HG03378 (cell line): ENCODE results near the gene TWF1.
A peak's percentile ranks its signal among the peaks of the same experiment; 100 is the strongest.
"Not testable (repeated sequence)": the region's sequence is repeated elsewhere in the genome, so short reads cannot be mapped to it uniquely, and the experiment has no call there.

Experiments used
- ATAC-seq: cut with Tn5 transposase; IDR thresholded peaks from one replicate; pipeline ENCODE4 v1.9.1; 2021; ENCODE audit warnings: mild to moderate bottlenecking, moderate library complexity; ENCODE audit not compliant: unreplicated experiment

TWF1 gene

DNA sequence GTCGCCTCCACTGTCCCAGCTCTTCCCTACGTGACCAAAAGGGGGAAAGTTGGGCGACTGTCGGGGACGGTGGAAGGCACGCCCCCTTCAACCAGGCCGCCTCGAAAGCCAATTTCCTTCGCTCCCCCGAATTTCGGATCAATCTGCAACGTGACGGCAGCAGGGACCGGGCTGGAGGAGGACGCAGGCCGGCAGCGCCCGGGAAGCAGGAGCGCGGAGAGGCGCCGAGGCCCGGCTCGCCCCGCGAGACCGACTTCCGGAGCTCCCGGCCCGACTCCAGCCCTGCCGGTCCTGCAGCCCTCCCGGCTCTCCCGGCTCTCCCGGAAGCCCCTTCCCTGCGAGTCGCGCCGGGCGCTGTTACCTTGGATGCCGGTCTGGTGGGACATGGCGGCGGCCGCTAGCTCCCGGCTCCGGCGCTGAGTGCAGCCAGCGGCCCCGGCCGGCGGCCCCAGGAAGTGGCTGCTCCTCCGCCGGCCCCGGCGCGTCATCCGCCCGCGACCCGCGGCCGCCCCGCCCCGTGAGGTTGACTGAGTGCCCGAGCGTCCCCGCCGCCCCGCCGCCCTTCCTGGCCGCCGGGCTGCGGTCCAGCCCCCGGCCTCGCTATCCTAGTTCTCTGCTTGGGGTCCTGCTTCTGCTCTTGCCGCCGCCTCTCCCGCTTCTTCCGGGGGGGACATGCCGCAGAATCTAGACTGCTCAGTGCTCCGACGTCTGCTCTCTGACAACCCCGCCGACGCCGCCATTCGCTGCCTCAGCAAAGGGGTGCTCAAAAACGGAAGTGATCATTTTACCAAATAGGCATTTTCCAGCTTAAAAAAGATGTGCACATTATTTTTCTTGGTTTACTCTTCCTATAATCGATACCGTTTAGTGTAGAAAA is at the start of gene TWF1:
Gene TWF1, minus strand, starts transcription at position 458 of the 877 bp plus-strand sequence. Its CDS starts 72 bp downstream, at position 386.
- peak; percentile 79 for ATAC-seq

DNA sequence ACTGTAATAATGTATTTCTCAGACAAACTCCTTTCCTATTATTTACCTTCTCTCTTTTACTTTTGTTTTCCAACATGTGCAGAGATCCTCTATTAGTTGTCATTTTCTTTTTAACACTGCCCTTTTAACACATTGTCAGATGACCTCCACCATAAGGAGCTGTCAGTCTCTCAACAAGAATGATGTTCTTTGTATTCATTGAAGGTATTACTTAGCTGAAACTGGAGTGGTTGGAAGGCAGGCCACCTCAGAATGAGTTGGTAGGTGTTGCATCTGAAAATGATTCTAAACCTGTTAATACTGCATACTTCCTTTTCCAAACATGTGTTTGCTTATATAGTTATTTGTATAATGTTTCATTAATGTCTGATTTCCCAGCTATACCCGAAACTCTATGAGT is 46.6 kb upstream of the TWF1 start:
- ATAC-seq: no peak

DNA sequence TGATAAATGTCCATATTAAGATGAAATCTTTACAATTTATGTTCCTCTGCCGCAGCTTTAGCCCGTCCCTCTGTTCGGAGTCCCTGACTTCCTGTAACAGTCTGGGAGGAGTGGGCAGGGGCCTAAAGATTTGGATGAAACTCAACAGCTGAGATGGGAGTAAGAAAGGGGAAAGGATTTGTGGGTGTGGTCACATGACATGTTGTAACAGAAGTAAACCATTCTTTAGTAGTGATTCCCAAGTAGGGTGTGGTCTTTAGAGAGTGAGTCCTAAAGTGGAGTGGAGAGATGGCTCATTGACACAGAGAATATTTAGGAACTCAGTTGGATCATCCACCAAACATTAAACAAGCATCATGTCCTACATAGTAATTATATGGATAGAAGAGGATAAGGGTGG is 42.7 kb upstream of the TWF1 start:
- no peak for ATAC-seq

DNA sequence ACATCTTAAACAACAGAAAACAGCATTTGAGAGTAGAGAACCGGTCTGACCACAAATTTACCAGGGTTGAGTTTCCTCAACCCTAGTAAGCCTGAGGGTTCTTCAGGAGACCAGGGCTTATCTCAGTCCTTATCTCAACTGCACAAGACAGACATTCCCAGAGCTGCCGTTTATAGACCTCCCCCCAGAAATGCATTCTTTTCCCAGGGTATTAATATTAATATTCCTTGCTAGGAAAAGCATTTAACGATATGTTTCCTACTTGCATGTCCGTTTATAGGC is 42.0 kb upstream of the TWF1 start:
- no peak for ATAC-seq

DNA sequence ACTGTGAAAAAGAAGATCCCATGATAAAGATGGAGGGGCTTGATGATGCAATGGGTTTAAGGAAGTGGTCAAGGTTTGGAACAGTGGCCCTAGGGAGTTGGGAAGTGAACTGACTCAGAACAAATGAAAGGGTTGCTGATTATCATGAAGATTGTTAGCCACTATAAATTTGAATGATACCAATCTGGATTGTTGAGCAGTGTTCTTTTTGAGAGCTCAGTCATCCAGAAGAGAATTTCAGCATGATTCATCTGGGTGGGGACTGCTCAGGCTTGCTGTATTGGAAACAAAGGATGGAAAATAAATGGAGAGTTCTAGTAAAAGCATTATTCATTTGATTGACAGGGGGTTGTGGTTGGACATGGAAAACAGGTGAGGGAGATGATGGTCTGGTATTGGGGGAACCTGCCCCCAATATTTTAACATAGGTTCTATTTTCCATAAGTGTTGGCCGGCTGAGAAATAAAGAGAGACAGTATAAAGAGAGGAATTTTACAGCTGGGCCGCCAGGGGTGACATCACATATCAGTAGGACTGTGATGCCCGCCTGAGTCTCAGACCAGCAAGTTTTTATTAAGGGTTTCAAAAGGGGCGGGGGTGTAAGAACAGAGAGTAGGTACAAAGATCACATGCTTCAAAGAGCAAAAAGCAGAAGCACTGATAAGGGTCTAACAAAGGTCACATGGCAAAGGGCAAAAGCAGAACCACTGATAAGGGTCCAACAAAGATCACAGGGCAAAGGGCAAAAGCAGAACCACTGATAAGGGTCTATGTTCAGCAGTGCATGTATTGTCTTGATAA is 41.5 kb upstream of the TWF1 start:
- ATAC-seq: not testable (repeated sequence)

DNA sequence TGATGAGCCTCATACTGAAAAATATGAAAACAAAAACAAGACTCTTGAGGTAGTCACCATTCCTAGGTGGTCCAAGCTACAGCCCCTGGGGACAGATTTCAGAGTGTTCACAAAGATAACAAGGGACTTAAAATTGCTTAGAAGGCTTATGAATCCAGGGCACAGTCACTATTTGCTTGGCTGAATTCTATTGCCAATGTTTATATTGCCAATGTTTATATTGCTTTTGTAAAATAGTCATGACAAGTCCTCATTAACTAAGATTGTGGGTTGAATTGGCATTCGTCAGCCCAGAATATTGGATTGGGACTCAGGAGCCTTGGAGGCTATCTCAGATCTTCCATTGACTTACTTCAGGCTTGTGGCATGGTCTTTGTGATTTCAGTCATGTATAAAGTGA is 36.1 kb upstream of the TWF1 start:
- ATAC-seq: no peak

DNA sequence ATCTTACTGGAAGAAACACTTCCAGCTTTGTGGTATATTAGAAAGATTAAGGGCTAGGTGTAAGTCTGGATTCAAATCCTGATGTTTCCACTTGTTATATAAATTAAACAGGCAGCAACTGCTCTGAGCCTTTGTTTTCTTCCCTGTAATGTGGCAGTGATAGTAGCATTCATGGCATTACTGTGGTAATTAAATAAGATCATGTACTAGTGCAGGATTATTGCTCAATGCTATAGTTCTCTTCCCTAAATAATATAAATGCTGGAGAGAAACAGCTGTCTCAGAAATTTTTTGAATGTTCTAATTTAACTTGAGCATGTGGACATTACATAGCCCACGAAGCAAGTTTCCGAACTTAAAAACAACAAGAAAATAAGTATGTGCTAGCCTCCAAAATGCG is 35.1 kb upstream of the TWF1 start:
- no peak for ATAC-seq

DNA sequence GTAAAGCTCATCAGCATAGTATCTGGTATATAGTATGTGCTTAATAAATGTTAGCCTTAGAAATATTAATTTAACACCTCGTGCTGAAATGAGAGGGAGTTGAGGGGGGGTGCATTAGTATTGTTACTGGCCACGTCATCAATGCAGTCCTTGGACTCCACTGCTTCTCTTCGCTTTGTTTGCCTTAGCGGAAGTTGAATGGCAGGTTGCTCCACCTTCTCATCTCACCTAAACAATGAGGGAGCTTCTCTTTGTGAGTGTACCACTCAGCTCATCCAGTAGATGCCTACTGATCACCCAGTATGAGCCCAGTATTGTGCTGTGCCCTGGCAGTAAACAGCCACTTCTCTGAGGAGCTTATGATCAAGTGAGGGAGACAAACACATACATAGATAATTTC is 34.2 kb upstream of the TWF1 start:
- ATAC-seq: no peak

DNA sequence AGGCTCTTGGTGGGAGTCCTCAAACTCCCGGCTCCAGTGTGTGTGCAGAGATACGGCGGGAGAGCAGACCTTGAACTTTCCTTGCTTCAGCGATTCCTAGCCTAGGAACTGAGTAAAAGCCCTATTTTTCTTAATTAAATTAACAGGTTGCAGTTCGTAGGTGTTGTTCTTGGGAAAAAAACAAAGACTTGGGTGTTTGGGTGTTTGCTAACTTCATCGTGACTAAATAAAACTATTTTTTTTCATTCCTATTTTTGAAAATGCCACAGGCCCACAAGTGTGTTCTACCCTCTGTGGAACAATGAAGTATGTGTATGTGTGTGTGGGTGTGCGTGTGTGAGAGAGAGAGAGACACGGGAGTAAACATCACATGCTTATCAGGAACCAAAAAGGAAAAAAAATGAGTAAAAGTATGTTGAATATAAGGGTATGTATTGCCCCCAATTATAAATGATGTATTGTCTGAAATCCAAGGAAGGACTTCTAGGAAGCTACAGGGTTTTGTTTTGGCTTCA is 30.4 kb upstream of the TWF1 start:
- peak; percentile 37 for ATAC-seq

DNA sequence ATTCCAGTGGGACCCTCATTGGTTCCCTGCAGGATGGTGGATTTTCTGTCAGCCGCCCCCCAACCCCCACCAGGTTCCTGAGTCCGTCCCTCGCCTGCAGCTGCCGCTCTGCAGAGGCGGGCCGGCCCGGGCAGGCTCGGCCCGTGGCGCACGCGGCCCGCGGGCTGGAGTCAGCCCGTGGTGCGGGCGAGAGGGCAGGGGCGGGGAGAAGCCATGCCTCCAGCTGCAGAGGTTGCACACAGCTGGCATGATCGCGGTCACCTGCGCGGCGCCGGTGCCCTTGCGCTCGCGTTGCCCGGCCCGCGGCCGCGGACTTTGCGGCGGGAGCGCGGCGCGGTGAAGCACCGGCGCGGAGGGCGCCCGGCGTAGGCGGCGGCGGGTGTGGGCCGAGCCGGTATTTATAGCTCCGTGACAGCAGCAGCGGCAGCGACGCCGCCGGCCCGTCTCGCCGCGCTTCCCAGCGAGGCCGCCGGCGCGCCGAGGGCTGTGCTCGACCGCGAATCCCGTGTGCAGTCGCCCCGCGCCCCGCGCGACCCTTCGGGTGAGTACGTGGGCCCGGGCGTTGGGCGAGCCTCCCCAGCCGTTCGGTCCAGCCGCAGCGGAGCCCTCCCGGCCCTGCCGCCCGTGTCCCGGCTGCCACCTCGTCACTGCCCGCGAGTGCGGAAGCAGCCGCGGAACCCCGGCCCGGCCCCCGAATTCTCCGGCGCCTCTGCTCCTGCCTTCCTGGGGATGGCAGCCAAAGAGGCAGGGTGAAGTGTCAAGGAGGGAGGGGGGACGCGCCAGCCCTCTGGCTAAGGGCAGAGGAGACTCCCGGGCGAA is 29.7 kb upstream of the TWF1 start, which contains the start of gene TMEM117:
Gene TMEM117, plus strand, starts transcription at position 426 of the 819 bp plus-strand sequence.
- peak; percentile 65 for ATAC-seq

DNA sequence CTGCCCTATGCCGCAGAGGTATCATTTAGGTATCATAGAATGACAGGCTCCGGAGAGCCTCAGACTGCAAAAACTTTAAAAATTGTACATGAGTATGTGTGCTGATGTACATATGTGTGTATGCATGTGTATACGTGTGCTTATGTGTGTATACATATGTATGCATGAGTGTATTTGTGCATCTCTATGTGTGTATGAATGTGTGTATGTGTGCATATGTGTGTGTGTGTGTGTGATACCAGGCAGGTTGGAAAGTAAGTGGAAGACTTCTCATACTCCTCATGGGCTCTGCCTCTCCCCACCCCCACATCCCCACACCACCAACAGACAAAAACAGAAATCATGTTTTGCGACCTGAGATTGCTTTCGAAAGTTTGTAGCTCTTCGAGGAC is 29.1 kb upstream of the TWF1 start:
- peak; percentile 2 for ATAC-seq

DNA sequence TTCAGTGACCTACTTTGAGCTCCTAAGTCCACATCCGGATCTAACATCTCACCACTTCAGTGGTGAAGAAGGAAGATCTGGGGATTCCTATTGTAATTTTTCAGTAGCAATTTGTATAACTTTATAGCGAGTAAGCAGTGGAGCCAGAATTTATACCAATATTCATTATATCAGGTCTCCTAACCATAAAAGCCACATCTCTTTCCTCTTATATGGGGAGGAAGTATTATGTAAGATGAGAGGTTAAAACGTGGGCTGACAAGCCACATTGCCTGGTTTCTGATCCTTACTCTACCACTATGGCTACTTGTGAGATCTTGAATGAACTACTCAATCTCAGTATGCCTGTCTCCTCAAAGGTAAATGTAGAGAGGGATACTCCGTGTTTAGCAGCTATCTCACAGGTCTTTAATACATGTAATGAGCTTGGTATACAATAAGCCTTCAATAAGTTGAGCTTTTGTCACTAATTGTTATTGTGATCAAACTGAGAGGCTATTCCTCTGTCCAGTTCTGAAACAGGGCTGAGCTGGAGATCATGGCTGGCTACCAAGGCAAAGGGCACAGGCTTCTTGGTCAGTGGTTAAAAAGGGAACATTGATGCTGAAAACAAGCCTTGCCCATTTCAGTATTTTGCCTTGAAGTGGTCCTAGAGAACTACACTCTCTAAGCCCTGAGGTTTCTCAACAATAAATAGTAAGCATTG is 26.5 kb upstream of the TWF1 start:
- peak; percentile 32 for ATAC-seq

DNA sequence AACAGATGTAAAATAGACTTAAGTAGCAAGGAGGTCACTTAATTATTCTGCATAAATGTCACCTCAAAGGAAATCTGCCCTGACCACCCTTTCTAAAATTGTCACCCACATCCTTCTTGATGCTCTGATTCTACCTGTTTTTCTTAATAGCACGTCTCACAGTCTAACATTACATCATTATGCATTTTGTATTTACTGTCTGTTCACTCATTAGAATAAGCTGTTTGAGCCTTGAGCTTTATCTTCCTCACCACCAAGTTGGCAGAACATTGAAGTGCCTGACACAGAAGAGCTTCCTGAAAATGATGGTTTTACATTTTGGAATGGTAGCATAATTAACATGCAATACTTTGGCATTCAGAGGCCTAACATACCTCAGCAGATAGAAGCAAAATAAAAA is 21.0 kb upstream of the TWF1 start:
- ATAC-seq: no peak

DNA sequence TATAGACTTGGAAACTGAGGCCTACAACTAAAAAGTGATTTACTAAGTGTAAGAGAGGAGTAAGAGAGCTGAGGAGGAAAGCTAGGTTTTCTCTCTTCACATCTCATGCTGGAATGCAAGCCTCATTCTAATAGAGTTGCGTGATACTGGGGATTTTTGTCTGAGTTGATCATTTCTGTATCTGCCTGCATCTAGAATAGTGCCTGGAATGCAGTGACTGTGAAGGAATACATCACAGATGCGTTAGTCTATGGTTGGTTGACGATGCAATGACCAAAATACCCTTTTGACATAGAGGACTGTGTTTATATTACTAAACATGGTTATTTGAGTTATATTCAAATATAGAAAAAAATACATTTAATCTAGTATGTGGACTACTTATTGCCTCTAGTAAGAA is 20.6 kb upstream of the TWF1 start:
- no peak for ATAC-seq

DNA sequence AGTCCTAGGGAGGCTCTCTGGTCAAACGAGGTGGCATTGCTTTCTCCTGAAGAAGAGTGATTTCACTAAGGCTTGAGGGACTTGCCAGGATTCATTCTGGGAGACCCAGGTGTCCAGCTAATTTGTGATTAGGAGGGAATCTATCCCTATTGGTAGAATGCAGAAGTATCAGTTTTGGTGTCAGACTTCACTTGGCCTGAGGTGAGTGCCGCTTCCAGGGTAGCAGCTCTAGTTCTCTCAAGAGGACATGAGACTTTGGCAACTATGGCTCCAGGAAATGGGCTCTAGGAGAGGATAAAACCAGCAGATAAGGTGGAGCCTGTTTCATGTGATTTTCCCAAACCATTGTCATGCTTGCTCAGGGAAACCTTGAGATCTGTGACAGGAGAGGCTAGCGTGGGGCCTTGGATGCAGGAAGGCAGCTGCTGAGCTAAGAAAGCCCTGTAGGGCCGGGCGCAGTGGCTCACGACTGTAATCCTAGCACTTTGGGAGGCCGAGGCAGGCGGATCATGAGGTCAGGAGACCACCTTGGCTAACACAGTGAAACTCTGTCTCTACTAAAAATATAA is 18.2 kb upstream of the TWF1 start:
- no peak for ATAC-seq

DNA sequence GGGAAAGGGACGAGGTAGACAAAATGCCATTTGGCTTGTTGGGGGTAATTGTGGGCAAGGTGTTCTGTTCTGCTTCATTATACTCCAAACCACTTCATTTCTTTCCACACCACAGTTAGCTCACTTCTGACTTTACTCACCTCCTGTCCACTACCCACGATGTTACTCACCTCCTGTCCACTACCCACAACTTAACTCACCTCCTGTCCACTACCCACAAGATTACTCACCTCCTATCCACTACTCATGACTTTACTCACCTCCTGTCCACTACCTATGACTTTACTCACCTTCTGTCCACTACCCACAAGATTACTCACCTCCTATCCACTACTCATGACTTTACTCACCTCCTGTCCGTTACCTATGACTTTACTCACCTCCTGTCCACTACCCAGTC is 10.1 kb upstream of the TWF1 start:
- no peak for ATAC-seq

DNA sequence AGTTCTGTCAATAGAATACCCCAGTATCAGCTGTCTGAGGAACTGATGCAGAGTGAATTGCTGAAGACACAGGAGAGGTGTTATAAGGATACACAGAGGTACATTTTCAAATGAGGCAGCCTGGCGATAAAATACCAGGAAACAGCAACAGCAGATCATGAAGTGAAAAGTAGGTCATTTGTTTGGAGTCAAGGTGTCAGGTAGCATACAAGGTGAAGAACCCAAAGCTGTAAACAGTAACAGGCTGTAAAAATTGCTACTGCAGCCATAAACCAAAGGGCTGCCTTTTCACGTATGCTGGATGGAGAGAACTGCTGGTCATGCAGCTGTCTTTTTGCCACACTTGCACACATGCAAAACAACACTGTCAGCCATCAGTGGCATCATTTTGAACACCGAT is 9.3 kb upstream of the TWF1 start:
- ATAC-seq: no peak

DNA sequence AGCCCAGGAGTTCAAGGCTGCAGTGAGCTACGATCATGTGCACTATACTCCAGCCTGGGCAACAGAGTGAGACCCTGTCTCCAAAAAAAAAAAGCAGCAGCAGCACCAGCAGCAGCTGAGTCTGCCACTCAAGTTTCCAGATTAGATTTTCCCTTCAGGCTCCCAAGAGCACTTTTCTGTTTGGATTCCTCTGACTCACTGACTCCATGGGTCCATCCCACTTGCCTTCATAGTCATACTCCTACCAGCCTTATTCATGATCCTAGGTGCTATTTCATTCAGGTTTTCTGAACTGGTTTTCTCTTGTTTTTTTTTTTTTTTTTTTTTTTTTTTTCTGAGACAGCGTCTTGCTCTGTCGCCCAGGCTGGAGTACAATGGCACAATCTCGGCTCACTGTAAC is 6.8 kb upstream of the TWF1 start:
- no peak for ATAC-seq

DNA sequence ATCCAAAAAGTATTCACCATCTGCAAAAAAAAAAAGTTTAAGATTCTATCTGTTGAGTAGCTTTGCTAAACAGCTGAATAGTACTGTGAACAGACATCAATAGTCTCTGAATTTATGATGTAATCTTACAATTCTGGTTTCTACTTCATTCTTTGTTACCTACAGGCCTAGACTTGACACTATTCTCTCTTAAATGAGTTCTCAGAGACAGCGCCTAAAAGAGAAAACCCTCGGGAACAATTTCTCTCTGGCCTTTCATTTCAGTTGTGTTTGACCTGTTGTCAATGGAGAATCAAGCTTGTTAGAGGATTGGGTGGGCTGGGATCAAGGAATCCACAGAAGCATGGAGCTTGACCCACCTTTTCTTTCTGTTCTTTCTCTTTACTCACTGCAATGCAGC is 5.9 kb upstream of the TWF1 start:
- ATAC-seq: no peak

DNA sequence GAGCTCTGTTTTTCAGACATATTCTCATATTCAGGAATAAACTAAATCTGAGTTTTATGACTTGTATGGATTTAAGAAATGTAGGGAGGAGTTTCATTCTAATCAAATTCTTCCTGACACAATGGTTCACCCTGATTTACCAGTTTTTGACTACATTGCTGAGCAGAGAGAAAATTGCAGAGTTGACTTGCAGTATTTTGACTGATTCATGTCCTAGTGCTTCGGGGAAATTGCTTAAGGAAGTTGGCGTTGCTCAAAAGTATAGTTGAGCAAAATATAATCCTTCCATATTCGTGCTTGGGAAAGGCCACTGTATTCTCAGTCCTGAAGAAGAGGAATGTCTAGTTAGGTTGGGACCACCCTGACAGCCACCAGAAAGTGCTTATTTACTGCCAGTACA is 1.3 kb upstream of the TWF1 start:
- no peak for ATAC-seq
